DMS114 treated with DMSO at 0.1 percent for 48 hours (cell line): Measurements from ENCODE around the gene THBD.
"Not testable (repeated sequence)": the region's sequence is repeated elsewhere in the genome, so short reads cannot be mapped to it uniquely, and the experiment has no call there.

ENCODE experiments used
- DNase-seq: peaks from one replicate; lab custom pipeline; 2025; ENCODE audit not compliant: unreplicated experiment; lab: John Stamatoyannopoulos, UW

Gene THBD

GRCh38 chr20:23036371-23036770 lies 13.1 kb downstream of the THBD start:
- DNase-seq, result no peak

GRCh38 chr20:23035731-23036130 lies 13.7 kb downstream of the THBD start:
- no peak for DNase-seq

GRCh38 chr20:23034721-23035671 lies 14.5 kb downstream of the THBD start, which contains the start of gene SSTR4:
TSS of gene SSTR4 (plus strand) at chr20:23035312. CDS start at chr20:23035484, 172 bp downstream.
- no peak for DNase-seq

GRCh38 chr20:23033918-23034317 lies 15.6 kb downstream of the THBD start:
- DNase-seq, result no peak

- no peak for DNase-seq
Measured at GRCh38 chr20:23032750-23033078, 16.8 kb downstream of the THBD start.

GRCh38 chr20:23032056-23032749 lies 17.3 kb downstream of the THBD start:
- no peak for DNase-seq

GRCh38 chr20:23031346-23031745 lies 18.1 kb downstream of the THBD start:
- no peak for DNase-seq

- DNase-seq, result no peak
Measured at GRCh38 chr20:23029324-23029723, 20.1 kb downstream of the THBD start.

- no peak for DNase-seq
Measured at GRCh38 chr20:23028392-23028791, 21.1 kb downstream of the THBD start.

- DNase-seq, result no peak
Measured at GRCh38 chr20:23027721-23028120, 21.8 kb downstream of the THBD start.

- DNase-seq, result not testable (repeated sequence)
Measured at GRCh38 chr20:23025503-23025902, 24.0 kb downstream of the THBD start.

GRCh38 chr20:23024701-23025100 lies 24.8 kb downstream of the THBD start:
- no peak for DNase-seq

GRCh38 chr20:23023621-23024177 lies 25.8 kb downstream of the THBD start:
- no peak for DNase-seq

- DNase-seq, result no peak
Measured at GRCh38 chr20:23022849-23023248, 26.6 kb downstream of the THBD start.

- no peak for DNase-seq
Measured at GRCh38 chr20:23021951-23022350, 27.5 kb downstream of the THBD start.

GRCh38 chr20:23021541-23021940 lies 27.9 kb downstream of the THBD start:
- no peak for DNase-seq

GRCh38 chr20:23020230-23021018 lies 29.0 kb downstream of the THBD start:
- DNase-seq, result no peak

- DNase-seq, result no peak
Measured at GRCh38 chr20:23019403-23019802, 30.1 kb downstream of the THBD start.

- DNase-seq, result no peak
Measured at GRCh38 chr20:23018941-23019340, 30.5 kb downstream of the THBD start.

GRCh38 chr20:23018432-23018831 lies 31.0 kb downstream of the THBD start:
- DNase-seq, result no peak

GRCh38 chr20:23017516-23017915 lies 32.0 kb downstream of the THBD start:
- DNase-seq, result no peak
